HepG2 (cell line): ENCODE measurements around the gene NEURL3. TPM values are rescaled to one million over a fixed set of nuclear protein-coding genes. Genes with fewer than 3 reads are reported as not detected.

ENCODE experiments used
- ATF2 ChIP-seq: sonication (generic); formaldehyde crosslinking; IDR thresholded peaks from 2 replicates; pipeline ENCODE4 v1.4.0; 2020; ENCODE audit warnings: missing genetic modification reagents
- EED ChIP-seq: sonication (generic); formaldehyde crosslinking; IDR thresholded peaks from 2 replicates; pipeline ENCODE4 v1.5.0; 2020; ENCODE audit warnings: mild to moderate bottlenecking, missing genetic modification reagents
- ELF1 ChIP-seq: sonication (generic); formaldehyde crosslinking; IDR thresholded peaks from 2 replicates; pipeline ENCODE4 v1.4.0; 2020; ENCODE audit warnings: missing genetic modification reagents
- HOXA9 ChIP-seq: sonication (generic); formaldehyde crosslinking; IDR thresholded peaks from 2 replicates; pipeline ENCODE4 v1.8.1; 2022; ENCODE audit warnings: missing genetic modification reagents, mild to moderate bottlenecking, moderate library complexity, borderline replicate concordance
- POLR2AphosphoS5 ChIP-seq: IDR thresholded peaks from 2 replicates; pipeline ENCODE4 v1.6.1; 2012; ENCODE audit warnings: low read depth, low read length
- SP1 ChIP-seq, 2 experiments: fragments of 450-650 bp in 1 of 2; sonication (generic) in 1 of 2; formaldehyde crosslinking in 1 of 2; IDR thresholded peaks; 2 replicates each; pipeline versions ENCODE4 v1.4.0 to v1.6.1; 2016 to 2020; ENCODE audit warnings: missing genetic modification reagents in 1 of 2
- TOPORS ChIP-seq: sonication (generic); formaldehyde crosslinking; IDR thresholded peaks from 2 replicates; pipeline ENCODE4 v1.8.0; 2023; ENCODE audit warnings: mild to moderate bottlenecking, missing genetic modification reagents
- ZEB1 ChIP-seq: IDR thresholded peaks from 2 replicates; pipeline ENCODE4 v1.6.1; 2012; ENCODE audit warnings: mild to moderate bottlenecking, low read depth, inconsistent platforms; ENCODE audit not compliant: insufficient replicate concordance
- ZFP37 ChIP-seq: sonication (generic); formaldehyde crosslinking; IDR thresholded peaks from 2 replicates; pipeline ENCODE4 v1.4.0; 2020; ENCODE audit warnings: missing genetic modification reagents, borderline replicate concordance
- ZMYM2 ChIP-seq: sonication (generic); formaldehyde crosslinking; IDR thresholded peaks from 2 replicates; pipeline ENCODE4 v1.8.0; 2022; ENCODE audit warnings: mild to moderate bottlenecking, missing genetic modification reagents
- ZNF513 ChIP-seq: sonication (generic); formaldehyde crosslinking; conservative IDR thresholded peaks from 2 replicates; pipeline ENCODE4 v1.5.0; 2020; ENCODE audit warnings: missing genetic modification reagents
- ZNF562 ChIP-seq: sonication (generic); formaldehyde crosslinking; IDR thresholded peaks from 2 replicates; pipeline ENCODE4 v1.8.0; 2022; ENCODE audit warnings: missing genetic modification reagents, borderline replicate concordance
- ZNF563 ChIP-seq: sonication (generic); formaldehyde crosslinking; IDR thresholded peaks from 2 replicates; pipeline ENCODE4 v1.8.0; 2022; ENCODE audit warnings: mild to moderate bottlenecking, moderate library complexity, missing genetic modification reagents
- polyA plus RNA-seq, 8 experiments: library from polyadenylated mRNA; depleted of rRNA in 3 of 8; stranded (reverse) in 7 of 8; unstranded in 1 of 8; fragments of >200 nt; fragmentation: Illumina TruSeq in 4 of 8; extraction: Trizol in 4 of 8; gene quantifications; 2 replicates each; pipeline versions ENCODE4 v1.2.1 to v1.2.3, GENCODE V29; 2011 to 2016; ENCODE audit warnings: low read depth in 4 of 8, missing spikeins in 1 of 8, mixed read lengths in 1 of 8; ENCODE audit not compliant: insufficient read depth in 1 of 8
- total RNA-seq, 5 experiments: library from RNA; depleted of rRNA; stranded (reverse); fragments of >200 nt; fragmentation: Illumina TruSeq; extraction: Trizol; gene quantifications; 2 replicates each; pipeline ENCODE4 v1.2.3, GENCODE V29; 2016; ENCODE audit warnings: low read depth in 1 of 5
- TF ChIP-seq, protein P1 (sequence below): sonication (generic); formaldehyde crosslinking; IDR thresholded peaks from 2 replicates; pipeline ENCODE4 v1.5.0; 2020; ENCODE audit warnings: mild to moderate bottlenecking, missing genetic modification reagents
- TF ChIP-seq, protein P2 (sequence below): sonication (generic); formaldehyde crosslinking; IDR thresholded peaks from 2 replicates; pipeline ENCODE4 v1.4.0; 2020; ENCODE audit warnings: missing genetic modification reagents, borderline replicate concordance

NEURL3 gene
- total and polyA plus RNA-seq, 2 of the 13 experiments (the other 11 are each of a cell fraction or from before 2014, with no cell fraction given): 0.16 to 1.2 TPM

- TF ChIP-seq, protein P1, sequence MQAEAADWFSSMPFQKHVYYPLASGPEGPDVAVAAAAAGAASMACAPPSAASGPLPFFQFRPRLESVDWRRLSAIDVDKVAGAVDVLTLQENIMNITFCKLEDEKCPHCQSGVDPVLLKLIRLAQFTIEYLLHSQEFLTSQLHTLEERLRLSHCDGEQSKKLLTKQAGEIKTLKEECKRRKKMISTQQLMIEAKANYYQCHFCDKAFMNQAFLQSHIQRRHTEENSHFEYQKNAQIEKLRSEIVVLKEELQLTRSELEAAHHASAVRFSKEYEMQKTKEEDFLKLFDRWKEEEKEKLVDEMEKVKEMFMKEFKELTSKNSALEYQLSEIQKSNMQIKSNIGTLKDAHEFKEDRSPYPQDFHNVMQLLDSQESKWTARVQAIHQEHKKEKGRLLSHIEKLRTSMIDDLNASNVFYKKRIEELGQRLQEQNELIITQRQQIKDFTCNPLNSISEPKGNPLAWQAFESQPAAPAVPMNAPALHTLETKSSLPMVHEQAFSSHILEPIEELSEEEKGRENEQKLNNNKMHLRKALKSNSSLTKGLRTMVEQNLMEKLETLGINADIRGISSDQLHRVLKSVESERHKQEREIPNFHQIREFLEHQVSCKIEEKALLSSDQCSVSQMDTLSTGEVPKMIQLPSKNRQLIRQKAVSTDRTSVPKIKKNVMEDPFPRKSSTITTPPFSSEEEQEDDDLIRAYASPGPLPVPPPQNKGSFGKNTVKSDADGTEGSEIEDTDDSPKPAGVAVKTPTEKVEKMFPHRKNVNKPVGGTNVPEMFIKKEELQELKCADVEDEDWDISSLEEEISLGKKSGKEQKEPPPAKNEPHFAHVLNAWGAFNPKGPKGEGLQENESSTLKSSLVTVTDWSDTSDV (CRISPR knock-in tag): no peak
- TF ChIP-seq ZMYM2 (CRISPR knock-in tag): no peak
- TF ChIP-seq EED (CRISPR knock-in tag): no peak
- peak; percentile 13; the same call in 1 of the 2 replicates for TF ChIP-seq ELF1
- TF ChIP-seq, protein P2, sequence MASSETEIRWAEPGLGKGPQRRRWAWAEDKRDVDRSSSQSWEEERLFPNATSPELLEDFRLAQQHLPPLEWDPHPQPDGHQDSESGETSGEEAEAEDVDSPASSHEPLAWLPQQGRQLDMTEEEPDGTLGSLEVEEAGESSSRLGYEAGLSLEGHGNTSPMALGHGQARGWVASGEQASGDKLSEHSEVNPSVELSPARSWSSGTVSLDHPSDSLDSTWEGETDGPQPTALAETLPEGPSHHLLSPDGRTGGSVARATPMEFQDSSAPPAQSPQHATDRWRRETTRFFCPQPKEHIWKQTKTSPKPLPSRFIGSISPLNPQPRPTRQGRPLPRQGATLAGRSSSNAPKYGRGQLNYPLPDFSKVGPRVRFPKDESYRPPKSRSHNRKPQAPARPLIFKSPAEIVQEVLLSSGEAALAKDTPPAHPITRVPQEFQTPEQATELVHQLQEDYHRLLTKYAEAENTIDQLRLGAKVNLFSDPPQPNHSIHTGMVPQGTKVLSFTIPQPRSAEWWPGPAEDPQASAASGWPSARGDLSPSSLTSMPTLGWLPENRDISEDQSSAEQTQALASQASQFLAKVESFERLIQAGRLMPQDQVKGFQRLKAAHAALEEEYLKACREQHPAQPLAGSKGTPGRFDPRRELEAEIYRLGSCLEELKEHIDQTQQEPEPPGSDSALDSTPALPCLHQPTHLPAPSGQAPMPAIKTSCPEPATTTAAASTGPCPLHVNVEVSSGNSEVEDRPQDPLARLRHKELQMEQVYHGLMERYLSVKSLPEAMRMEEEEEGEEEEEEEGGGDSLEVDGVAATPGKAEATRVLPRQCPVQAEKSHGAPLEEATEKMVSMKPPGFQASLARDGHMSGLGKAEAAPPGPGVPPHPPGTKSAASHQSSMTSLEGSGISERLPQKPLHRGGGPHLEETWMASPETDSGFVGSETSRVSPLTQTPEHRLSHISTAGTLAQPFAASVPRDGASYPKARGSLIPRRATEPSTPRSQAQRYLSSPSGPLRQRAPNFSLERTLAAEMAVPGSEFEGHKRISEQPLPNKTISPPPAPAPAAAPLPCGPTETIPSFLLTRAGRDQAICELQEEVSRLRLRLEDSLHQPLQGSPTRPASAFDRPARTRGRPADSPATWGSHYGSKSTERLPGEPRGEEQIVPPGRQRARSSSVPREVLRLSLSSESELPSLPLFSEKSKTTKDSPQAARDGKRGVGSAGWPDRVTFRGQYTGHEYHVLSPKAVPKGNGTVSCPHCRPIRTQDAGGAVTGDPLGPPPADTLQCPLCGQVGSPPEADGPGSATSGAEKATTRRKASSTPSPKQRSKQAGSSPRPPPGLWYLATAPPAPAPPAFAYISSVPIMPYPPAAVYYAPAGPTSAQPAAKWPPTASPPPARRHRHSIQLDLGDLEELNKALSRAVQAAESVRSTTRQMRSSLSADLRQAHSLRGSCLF (CRISPR knock-in tag): no peak
- no peak for TF ChIP-seq ATF2
- peak; percentile 41; the same call in 1 of the 2 replicates for TF ChIP-seq TOPORS (CRISPR knock-in tag)
- no peak for TF ChIP-seq ZNF562 (CRISPR knock-in tag)
- no peak for TF ChIP-seq HOXA9 (CRISPR knock-in tag)
- 0 out of 2 replicates have a peak, but pooled peaks have one; percentile 18 for TF ChIP-seq ZNF513 (CRISPR knock-in tag)
- TF ChIP-seq ZFP37 (CRISPR knock-in tag): no peak
- 0 out of 2 replicates have a peak, but pooled peaks have one; percentile 13 for TF ChIP-seq ZNF563 (CRISPR knock-in tag)
- no peak for TF ChIP-seq ZEB1
- TF ChIP-seq SP1 (IDR thresholded peaks at IDR 0.05): no peak
- TF ChIP-seq SP1 (CRISPR knock-in tag; IDR thresholded peaks at IDR 0.05): no peak
- no peak for TF ChIP-seq POLR2AphosphoS5
Measured at GRCh38 chr2:96502891-96503636, 2.1 kb downstream of the NEURL3 start (continued).
